Measurements from ENCODE around the gene ZCCHC2.

Gene ZCCHC2

GRCh38 chr18:62611453-62612288 is 88.8 kb downstream of the ZCCHC2 start:
- DNase-seq: no peak

- DNase-seq: no peak
Measured at GRCh38 chr18:62612289-62612645, 89.4 kb downstream of the ZCCHC2 start.

- DNase-seq: no peak
Measured at GRCh38 chr18:62612776-62613175, 90.0 kb downstream of the ZCCHC2 start.

GRCh38 chr18:62614494-62614893 is 91.7 kb downstream of the ZCCHC2 start:
- no peak for DNase-seq

- DNase-seq: no peak
Measured at GRCh38 chr18:62616331-62616805, 93.5 kb downstream of the ZCCHC2 start.

- no peak for DNase-seq
Measured at GRCh38 chr18:62617793-62618591, 95.2 kb downstream of the ZCCHC2 start.

- no peak for DNase-seq
Measured at GRCh38 chr18:62618735-62619134, 95.9 kb downstream of the ZCCHC2 start.

- no peak for DNase-seq
Measured at GRCh38 chr18:62621546-62621945, 98.7 kb downstream of the ZCCHC2 start.

GRCh38 chr18:62625019-62625418 is 102.2 kb downstream of the ZCCHC2 start:
- no peak for DNase-seq

All from stimulated activated CD4-positive, alpha-beta T cell treated with anti-CD3 and anti-CD28 coated beads, Interleukin-12 subunit alpha, Interleukin-12 subunit beta, amount 100 ng/mL, for 4 hours (primary cell).